GM18517 (cell line): ENCODE data around the gene MR1.

Source experiments
- ATAC-seq: cut with Tn5 transposase; IDR thresholded peaks from one replicate; pipeline ENCODE4 v1.9.1; 2021; ENCODE audit warnings: mild to moderate bottlenecking, moderate library complexity; ENCODE audit not compliant: unreplicated experiment

Gene MR1

DNA sequence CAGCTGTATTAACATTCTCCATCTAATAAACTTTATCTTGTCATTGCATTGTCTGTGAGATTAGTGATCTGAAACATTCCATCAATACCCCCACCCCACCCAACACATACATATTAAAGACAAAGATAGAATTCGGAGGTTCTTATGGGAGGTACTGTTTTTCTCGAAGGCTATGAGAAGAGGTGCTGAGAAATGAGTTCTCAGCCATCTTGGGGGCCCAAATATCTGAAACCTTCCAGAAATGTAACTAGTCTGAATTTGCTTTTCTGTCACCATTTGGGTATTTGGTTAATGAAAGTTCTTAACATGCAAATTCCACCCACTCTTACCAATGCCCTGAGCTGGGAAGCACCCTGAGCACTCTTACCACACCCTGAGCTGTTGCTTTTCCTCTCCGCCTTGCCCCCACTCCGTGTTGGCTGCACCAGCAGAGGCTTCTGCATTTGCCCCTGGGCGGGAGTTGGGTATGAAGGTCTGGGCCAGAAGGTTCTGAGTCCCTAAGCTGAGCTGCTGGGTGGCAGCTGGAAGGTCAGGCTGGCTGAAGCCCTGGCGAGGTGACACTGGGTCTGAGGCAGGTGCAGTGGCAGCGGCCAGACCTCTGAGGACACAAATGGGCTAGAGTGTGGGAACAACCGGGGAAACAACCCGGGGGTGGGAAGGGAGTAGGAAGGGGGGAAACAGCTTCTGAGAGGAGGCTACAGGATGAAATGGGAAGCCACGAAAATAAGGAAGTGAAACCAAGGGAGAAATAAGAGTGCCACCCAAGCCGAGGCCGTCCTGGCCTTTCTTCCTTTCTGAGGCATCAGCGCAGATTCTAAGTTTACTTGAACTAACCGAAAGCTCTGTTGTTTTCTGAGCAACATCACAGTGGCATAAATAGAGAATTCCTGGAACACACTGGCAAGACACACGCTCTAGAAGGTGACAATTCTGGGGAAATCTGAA lies 28.4 kb downstream of the MR1 start:
- ATAC-seq, result peak; percentile 90

GRCh38 chr1:181062836-181063428 lies 29.1 kb downstream of the MR1 start:
- peak; percentile 71 for ATAC-seq

DNA sequence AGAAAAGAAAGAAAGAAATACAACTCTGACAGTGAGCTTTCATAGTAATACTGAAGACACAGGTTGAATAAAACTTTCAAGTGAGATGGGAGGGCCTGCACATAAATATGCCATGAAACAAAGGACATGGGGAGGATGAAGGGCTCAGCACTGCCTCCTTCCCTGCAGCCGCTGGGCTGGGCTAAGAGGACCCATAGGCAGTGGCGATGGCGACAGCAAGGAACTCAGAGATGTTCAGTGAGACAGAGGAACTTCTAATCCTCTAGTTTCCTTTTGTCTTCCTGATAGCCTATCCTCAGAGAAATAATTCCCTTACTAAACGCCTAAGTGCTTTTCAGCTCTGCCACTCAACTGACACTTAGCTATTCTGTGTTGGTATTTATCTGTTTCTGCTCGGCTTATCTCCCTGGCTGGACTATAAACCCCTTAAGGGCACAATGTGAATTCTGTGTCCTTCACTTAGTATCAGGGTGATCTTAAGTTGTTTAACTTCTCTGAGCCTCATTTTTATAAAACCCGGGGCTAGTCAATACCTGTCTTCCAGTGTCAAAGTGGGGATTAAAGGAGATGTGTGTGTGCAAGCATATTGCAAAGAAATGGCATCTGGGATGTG lies 30.3 kb downstream of the MR1 start:
- no peak for ATAC-seq

DNA sequence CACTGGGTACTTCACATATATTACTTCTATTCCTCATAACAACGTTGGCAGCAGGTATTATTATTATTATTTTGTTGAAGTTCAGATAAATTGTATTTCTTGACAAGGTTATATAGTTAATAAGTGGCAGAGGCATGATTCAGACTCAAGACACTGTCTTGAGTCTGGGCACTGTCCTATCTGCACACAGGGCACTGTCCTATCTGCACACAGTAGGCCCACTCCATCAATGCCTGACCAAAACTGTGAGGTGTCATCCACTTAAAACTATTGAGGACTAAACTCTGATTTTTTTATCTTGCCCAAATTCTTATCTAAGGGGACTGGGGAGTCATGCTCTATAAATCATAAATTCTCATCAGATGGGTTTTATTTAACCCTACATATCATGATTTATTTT lies 30.9 kb downstream of the MR1 start:
- ATAC-seq, result no peak

- ATAC-seq, result no peak
Observed at GRCh38 chr1:181073638-181074037, 39.9 kb downstream of the MR1 start.

DNA sequence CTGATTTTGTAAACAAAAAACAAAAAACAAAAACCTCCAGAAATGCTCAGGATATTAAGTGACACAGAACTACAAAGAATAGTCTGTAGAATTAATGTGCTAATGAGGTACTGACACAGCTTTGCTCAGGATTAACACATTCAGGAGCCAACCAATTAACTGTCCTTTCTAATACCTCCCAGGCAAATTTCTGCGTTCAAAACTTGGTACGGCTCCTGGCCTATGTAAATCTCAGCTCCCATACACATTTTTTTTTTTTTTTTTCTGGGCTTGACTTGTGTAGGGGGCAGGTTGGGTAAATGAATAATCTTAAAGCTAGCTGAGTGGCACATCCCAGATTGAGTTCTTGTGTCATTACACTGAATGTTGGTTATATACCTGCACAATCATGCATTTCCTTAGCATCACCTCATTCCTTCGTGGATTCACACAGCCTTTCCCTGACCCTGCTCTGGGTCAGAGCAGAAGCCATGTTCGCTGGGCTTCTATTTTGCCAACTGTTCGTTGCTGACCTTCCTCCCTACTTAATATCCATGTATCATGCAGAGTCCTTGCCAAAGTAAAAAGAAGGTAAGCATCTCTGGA lies 42.1 kb downstream of the MR1 start:
- no peak for ATAC-seq

GRCh38 chr1:181076852-181077251 lies 43.1 kb downstream of the MR1 start:
- no peak for ATAC-seq

DNA sequence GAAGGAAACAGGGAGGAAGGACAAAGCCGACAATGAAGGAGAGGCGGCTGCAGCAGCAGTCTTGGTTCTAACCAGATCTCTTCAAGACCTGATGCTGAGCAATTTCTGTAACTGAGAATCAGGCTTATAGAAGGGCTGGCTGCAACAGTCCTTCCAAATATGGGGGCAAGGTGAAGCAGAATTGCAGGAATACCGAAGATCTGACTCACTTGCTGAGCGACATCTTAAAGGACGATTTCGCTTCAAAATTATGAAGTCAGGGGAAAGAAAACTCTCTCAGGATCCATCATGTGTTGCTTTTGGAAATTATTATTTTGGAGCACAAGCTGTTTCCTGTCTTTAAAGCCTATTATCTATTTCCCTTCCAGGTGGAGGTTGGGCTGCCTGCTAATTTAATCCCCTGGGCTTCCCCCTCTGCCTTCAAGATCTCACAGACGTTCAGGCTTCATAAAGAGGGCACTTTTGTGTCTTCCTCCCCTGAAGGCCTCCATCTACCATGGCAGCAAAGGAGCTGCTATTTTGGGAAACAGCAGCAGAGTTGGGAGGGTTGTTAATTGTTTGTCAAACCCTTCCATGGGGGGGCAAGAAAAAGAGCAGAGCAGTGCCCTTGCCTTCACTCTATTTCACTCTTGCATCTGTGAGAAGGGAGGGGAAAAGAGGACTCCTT lies 43.9 kb downstream of the MR1 start:
- ATAC-seq, result no peak

GRCh38 chr1:181079382-181079781 lies 45.6 kb downstream of the MR1 start:
- ATAC-seq, result no peak

GRCh38 chr1:181079920-181080319 lies 46.1 kb downstream of the MR1 start:
- ATAC-seq, result no peak

- no peak for ATAC-seq
Observed at GRCh38 chr1:181080556-181080955, 46.8 kb downstream of the MR1 start.

DNA sequence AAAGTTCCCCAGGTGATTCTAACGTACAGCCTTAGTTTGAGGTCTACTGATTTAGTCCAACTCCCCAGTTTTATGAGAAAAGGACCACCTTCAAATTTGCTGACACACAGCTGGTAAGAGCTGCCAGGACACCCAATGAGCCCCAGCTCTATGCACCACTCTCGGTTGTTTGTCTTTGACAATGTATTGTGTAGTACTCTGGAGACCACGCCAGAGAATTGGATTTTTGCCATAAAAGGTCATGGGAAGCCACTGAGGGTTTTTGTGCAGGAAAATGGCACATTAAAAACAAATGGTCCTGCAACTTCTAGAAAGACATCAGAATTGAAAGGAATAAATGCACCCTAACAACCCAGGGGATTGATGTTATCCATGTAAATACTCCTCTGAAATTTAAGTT lies 47.6 kb downstream of the MR1 start:
- no peak for ATAC-seq

GRCh38 chr1:181083842-181084605 lies 50.2 kb downstream of the MR1 start:
- peak; percentile 41 for ATAC-seq

- no peak for ATAC-seq
Observed at GRCh38 chr1:181084606-181084969, 50.8 kb downstream of the MR1 start.

DNA sequence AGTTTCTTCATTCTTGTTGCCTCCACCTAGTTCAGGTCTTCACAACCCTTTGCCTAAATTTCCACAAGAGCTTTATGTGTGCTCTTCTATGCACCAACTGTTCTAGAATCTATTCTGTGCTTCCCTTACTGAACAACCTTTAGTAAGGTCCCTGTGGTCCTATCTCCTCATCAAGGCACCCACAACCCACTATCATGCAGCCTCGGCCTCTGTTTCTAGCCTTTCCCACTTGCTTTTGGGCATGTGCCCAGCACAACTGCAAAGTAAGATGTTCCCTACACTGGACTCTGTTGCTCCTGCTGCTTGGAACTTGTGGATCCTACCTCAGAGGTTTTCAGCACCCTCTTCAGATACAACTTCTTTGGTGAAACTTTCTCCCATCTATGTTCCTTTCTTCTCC lies 52.3 kb downstream of the MR1 start:
- no peak for ATAC-seq

DNA sequence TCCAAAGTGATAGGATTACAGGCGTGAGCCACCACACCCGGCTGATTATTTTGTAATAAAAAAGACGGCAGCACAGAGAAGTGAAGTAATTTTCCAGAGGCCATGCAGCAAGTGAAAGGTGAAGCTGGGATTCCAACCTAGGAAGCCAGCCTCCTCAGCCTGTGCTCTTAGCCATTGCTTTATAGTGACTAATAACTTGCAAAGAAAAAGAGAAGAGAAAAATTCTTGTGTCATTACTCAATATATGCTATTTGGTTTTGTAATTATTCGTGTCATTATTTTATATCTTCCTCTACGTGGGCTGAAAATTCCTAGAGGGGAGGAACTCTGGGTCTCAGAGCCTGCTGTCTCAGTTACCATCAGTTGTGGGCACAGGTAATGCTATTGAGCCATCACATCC lies 53.1 kb downstream of the MR1 start:
- no peak for ATAC-seq

DNA sequence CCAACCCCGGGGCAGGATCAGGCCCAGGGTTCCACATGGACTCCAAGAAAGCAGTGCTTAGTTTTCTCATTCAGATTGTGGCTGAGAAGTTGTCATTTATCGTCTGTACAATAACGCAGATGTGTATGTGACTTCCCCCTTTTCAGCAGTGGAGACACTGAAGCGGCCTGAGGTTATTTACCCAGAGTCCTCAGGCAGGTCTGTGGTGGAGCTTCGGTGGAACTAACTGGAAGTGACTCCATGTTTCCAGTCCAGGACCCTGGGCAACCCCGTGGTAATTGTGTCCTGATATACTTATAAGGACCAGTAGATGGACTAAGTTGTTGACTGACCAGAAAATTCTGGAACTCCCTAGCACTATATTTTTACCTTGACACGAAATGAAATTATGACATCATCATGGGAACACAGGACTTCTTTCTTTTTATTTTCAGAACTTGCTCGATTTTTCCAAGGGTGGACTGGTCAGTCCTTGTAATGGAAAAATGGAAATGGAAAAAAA lies 53.7 kb downstream of the MR1 start:
- no peak for ATAC-seq

GRCh38 chr1:181088079-181089016 lies 54.6 kb downstream of the MR1 start, which contains the start of gene IER5:
TSS of gene IER5 (plus strand) at chr1:181088700. CDS start at chr1:181088903, 203 bp downstream.
- peak; percentile 62 for ATAC-seq
